GM12873 (cell line): ENCODE measurements around the gene CENPA.

Experiments
- TF ChIP-seq, protein P1 (sequence below): IDR thresholded peaks from 2 replicates; pipeline ENCODE4 v1.5.1; 2012; ENCODE audit warnings: low read depth, mild to moderate bottlenecking, moderate library complexity, low read length, control low read depth; ENCODE audit not compliant: insufficient read depth; ENCODE audit errors: missing control alignments

The CENPA gene

DNA sequence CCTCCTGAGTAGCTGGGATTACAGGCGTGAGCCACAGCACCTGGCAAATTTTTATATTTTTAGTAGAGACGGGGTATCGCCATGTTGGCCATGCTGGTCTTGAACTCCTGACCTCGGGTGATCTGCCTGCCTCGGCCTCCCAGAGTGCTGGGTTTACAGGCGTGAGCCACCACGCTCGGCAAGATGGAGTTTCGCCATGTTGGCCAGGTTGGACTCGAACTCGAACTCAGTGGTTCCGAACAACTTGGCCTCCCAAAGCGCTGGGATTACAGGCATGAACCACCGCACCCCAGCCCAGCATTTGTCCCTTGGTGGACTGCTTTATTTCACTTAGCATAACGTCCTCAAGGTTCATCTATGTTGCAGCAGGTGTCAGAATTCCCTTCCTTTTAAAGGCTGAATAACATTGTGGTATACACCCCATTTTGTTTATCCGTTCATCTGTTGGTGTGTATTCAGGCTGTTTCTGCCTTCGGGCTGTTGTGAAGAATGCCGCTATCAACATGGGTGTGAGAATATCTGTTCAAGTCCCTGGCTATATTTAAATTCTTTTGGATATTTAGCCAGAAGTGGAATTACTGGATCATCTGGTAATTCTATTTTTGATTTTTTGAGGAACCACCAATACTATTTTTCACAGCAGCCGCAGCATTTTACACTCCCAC is 1.2 kb upstream of the CENPA start:
- TF ChIP-seq, protein P1, sequence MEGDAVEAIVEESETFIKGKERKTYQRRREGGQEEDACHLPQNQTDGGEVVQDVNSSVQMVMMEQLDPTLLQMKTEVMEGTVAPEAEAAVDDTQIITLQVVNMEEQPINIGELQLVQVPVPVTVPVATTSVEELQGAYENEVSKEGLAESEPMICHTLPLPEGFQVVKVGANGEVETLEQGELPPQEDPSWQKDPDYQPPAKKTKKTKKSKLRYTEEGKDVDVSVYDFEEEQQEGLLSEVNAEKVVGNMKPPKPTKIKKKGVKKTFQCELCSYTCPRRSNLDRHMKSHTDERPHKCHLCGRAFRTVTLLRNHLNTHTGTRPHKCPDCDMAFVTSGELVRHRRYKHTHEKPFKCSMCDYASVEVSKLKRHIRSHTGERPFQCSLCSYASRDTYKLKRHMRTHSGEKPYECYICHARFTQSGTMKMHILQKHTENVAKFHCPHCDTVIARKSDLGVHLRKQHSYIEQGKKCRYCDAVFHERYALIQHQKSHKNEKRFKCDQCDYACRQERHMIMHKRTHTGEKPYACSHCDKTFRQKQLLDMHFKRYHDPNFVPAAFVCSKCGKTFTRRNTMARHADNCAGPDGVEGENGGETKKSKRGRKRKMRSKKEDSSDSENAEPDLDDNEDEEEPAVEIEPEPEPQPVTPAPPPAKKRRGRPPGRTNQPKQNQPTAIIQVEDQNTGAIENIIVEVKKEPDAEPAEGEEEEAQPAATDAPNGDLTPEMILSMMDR: no peak

DNA sequence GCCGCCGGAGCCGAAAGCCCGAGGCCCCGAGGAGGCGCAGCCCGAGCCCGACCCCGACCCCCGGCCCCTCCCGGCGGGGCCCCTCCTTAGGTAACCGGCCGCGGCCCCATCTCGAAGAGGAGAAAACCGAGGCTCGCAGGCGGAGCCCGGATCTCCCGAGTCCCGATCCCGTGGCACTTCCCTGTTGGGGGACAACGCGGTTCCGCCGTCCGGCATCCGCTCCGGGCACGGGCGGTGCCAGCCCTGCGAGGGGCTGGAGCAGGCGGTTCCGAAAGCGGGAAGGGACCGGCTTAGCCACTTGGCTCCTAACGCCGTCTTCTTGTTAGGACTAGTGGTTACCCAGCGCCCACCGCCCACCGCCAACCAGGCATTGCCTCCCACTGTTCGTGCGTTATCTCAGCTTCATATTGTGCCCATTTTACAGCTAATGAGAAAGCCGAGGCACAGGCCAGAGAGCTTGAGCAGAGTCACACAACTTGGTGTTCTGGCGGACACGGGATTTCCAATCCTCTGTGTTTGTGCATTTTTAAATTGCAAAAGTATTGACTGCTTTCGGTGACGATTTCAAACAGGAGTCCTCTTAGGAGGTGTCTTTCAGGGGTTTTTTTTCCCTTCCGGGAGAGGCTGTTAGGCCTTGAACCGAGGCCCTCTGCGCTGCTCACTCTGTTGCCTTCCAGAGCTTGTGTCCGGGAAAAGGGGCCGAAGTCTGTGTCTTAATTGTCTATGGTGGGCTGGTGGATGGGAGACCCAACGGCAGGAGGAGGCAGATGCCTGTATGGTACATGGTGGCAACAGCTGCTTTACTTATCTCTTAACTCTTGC is 562 bp downstream of the CENPA start:
- TF ChIP-seq, protein P1: no peak

DNA sequence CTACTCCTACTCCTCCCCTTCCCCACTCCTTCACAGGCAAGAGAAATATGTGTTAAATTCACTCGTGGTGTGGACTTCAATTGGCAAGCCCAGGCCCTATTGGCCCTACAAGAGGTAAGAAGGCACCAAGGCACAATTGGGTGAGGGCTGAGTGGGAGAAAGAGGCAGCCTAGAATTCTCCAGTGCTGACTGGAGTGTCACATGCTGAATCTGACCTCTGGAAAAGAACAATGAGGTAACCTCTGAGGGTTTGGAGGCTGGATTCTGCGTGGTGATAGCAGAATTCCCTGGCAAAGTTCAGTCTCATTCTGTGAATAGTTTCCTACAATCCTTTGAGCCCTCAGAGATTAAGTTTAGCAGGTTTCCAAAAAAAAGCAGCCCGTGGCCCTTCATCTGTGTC is 6.9 kb downstream of the CENPA start:
- TF ChIP-seq, protein P1: no peak

DNA sequence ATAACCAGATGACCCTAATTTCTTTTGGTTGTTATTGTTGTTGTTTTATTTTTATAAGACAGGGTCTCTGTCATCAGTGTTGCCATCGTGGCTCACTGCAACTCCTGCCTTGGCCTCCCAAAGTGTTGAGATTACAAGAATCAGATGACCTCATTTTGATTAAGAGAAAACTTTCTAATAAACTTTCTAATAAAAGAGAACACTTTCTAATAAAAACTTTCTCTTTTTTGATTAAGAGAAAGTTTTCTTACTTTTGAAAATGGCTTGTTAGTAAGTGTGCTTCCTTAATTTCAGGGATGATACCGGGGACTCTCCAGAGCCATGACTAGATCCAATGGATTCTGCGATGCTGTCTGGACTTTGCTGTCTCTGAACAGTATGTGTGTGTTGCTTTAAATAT is 7.7 kb downstream of the CENPA start:
- TF ChIP-seq, protein P1: no peak

DNA sequence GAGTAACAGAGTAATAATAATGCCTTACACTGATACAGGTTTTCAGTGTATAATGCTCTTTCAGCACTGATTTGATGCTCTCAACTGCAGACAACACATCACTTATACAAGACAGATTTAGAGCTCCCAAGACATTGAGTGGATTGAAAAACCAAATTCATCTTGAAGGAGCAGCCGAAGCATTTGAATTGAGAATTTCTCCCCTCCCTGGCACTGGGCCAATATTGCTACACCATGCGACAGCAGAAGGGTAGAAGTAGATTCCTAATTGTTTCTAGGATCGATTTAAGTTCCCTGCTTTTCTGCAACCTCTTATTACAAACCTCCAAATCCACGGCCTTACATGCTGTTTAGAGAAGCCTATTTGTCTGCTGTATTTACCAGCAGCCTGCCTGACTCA is 15.5 kb downstream of the CENPA start:
- TF ChIP-seq, protein P1: no peak

DNA sequence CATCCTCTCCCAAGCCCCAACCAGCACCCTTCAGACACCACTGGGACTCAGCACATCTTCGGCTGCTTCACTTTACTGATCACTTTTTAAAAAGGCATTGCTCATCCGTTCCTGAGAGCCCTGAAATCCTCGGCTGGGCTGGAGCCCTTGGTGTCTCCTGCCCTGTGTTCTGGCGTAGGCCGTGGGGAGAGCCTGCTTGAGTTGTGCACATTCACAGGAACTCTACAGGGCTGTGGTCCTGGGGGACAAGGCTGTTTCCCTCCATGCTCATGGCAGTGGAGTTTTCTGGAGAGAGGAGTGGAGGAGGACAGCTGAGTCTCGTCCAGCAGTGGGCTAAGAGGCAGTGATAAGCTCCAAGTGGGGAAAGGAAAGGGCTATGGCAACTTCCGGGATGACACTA is 15.9 kb downstream of the CENPA start:
- TF ChIP-seq, protein P1: no peak

DNA sequence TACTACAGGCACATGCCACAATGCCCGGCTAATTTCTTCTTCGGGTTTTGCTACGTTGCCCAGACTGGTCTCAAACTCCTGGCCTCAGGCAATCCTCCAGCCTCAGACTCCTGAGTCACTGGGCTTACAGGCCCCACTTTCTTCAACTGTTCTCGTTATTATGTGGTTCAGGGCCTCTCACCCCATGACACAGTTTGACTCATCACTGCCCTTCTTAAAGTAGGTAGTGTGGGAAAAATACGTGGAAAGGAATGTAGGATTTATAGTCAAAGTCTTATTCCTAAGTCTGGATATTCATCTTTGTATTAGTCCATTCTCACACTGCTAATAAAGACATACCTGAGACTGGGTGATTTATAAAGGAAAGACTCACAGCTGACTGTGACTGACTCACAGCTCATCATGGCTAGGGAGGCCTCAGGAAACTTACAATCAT is 19.4 kb downstream of the CENPA start:
- TF ChIP-seq, protein P1: no peak
